SK-N-SH (cell line): Measurements from ENCODE around the gene HTT. TPM values are rescaled to one million over a fixed set of nuclear protein-coding genes. Genes with fewer than 3 reads are reported as not detected.

Experiments
- CTCF ChIA-PET: fragments of 300-600, 350-600 bp; formaldehyde crosslinking; extraction: SDS; loops from one replicate; lab custom pipeline; 2021; lab: Yijun Ruan, JAX
- POLR2A ChIA-PET: fragments of 350-600 bp; sonication (Branson Sonifier 250); formaldehyde crosslinking; extraction: SDS; loops from one replicate; lab custom pipeline; 2020; ENCODE audit warnings: antibody characterized with exemption, inconsistent platforms; lab: Yijun Ruan, JAX
- DNase-seq: peaks from one replicate; pipeline ENCODE4 v3.0.0; 2012
- H2AFZ ChIP-seq: fragments of 200-600 bp; sonication (generic); 2 replicates; pipeline ENCODE4 v1.8.1; 2016; ENCODE audit warnings: antibody characterized with exemption, mild to moderate bottlenecking, low read depth
- H3F3A ChIP-seq: fragments of 200-600 bp; sonication (generic); replicated peaks from 2 replicates; pipeline ENCODE3; 2016; ENCODE audit warnings: antibody characterized with exemption, mild to moderate bottlenecking; ENCODE audit not compliant: insufficient read depth
- H3K27ac ChIP-seq, 2 experiments: fragments of 200-500 bp in 1 of 2; fragments of 200-600 bp in 1 of 2; sonication (Bioruptor generic) in 1 of 2; sonication (generic), shearing (Covaris generic) in 1 of 2; 2 replicates each; pipeline versions ENCODE4 v1.5.1 to v1.6.1; 2014 to 2016; ENCODE audit warnings: low read depth in 2 of 2, inconsistent platforms in 1 of 2, low read length in 1 of 2, mild to moderate bottlenecking in 1 of 2, mixed read lengths in 1 of 2
- H3K27me3 ChIP-seq: fragments of 200-600 bp; sonication (generic), shearing (Covaris generic); 2 replicates; pipeline ENCODE4 v1.6.1; 2016; ENCODE audit warnings: mixed run types; ENCODE audit not compliant: insufficient read depth
- H3K36me3 ChIP-seq, 2 experiments: fragments of 200-500 bp in 1 of 2; fragments of 200-600 bp in 1 of 2; sonication (Bioruptor generic) in 1 of 2; sonication (generic) in 1 of 2; replicated peaks in 1 of 2; 2 replicates each; pipeline versions ENCODE3 to v1.5.1; 2014 to 2016; ENCODE audit warnings: low read length in 1 of 2, mild to moderate bottlenecking in 1 of 2; ENCODE audit not compliant: insufficient read depth in 2 of 2, control insufficient read depth in 1 of 2
- H3K4me1 ChIP-seq, 2 experiments: fragments of 200-500 bp in 1 of 2; fragments of 200-600 bp in 1 of 2; sonication (Bioruptor generic) in 1 of 2; sonication (generic), shearing (Covaris generic) in 1 of 2; 2 replicates each; pipeline versions ENCODE4 v1.5.1 to v1.6.1; 2014 to 2016; ENCODE audit warnings: low read depth in 1 of 2, low read length in 1 of 2, mixed run types in 1 of 2; ENCODE audit not compliant: insufficient read depth in 2 of 2, control insufficient read depth in 1 of 2
- H3K4me2 ChIP-seq: fragments of 200-600 bp; sonication (generic), shearing (Covaris generic); 2 replicates; pipeline ENCODE4 v1.6.1; 2017; ENCODE audit warnings: mixed run types
- H3K4me3 ChIP-seq, 2 experiments: fragments of 200-500 bp in 1 of 2; fragments of 200-600 bp in 1 of 2; sonication (Bioruptor generic) in 1 of 2; sonication (generic), shearing (Covaris generic) in 1 of 2; 2 replicates each; pipeline versions ENCODE4 v1.5.1 to v1.8.1; 2014 to 2016; ENCODE audit warnings: low read depth in 2 of 2, inconsistent platforms in 1 of 2, low read length in 1 of 2, mild to moderate bottlenecking in 1 of 2, mixed read lengths in 1 of 2, moderate library complexity in 1 of 2
- H3K79me2 ChIP-seq: fragments of 200-600 bp; sonication (generic); 2 replicates; pipeline ENCODE4 v1.8.1; 2017; ENCODE audit warnings: mild to moderate bottlenecking; ENCODE audit not compliant: insufficient read depth
- H3K9ac ChIP-seq: fragments of 200-600 bp; sonication (generic); 2 replicates; pipeline ENCODE4 v1.6.1; 2017; ENCODE audit warnings: mixed run types
- H3K9me2 ChIP-seq: fragments of 200-600 bp; sonication (generic); 2 replicates; pipeline ENCODE4 v1.6.1; 2017; ENCODE audit warnings: mixed run types
- H3K9me3 ChIP-seq: fragments of 200-600 bp; sonication (generic); 2 replicates; pipeline ENCODE4 v1.6.1; 2017; ENCODE audit warnings: mixed run types, mild to moderate bottlenecking, moderate library complexity
- H4K20me1 ChIP-seq: fragments of 200-600 bp; sonication (generic); 2 replicates; pipeline ENCODE4 v1.6.1; 2017; ENCODE audit warnings: mild to moderate bottlenecking, mixed run types; ENCODE audit not compliant: insufficient read depth
- CTCF ChIP-seq: fragments of 200-600 bp; sonication (generic); IDR thresholded peaks from 2 replicates; pipeline ENCODE4 v1.6.1; 2017; ENCODE audit warnings: antibody characterized with exemption, mild to moderate bottlenecking, moderate library complexity
- EP300 ChIP-seq, 2 experiments: IDR thresholded peaks; 2 replicates each; pipeline versions ENCODE4 v1.4.0 to v1.6.1; 2012; ENCODE audit warnings: borderline replicate concordance in 1 of 2, low read depth in 1 of 2, low read length in 1 of 2
- FOXJ3 ChIP-seq: sonication (generic); formaldehyde crosslinking; IDR thresholded peaks from 2 replicates; pipeline ENCODE4 v1.5.1; 2020; ENCODE audit warnings: mild to moderate bottlenecking, missing genetic modification reagents
- GABPA ChIP-seq: IDR thresholded peaks from 2 replicates; pipeline ENCODE4 v1.4.0; 2012; ENCODE audit warnings: low read depth, mild to moderate bottlenecking
- GATA2 ChIP-seq: sonication (generic); formaldehyde crosslinking; IDR thresholded peaks from 2 replicates; pipeline ENCODE4 v1.5.0; 2020; ENCODE audit warnings: mild to moderate bottlenecking, missing genetic modification reagents
- JUND ChIP-seq: IDR thresholded peaks from 2 replicates; pipeline ENCODE4 v1.4.0; 2012
- MEF2A ChIP-seq: IDR thresholded peaks from 2 replicates; pipeline ENCODE4 v1.4.0; 2012; ENCODE audit warnings: low read depth, borderline replicate concordance
- MXI1 ChIP-seq: IDR thresholded peaks from 2 replicates; pipeline ENCODE4 v1.6.1; 2012; ENCODE audit warnings: mild to moderate bottlenecking, low read depth, low read length, improper control_type of control experiment
- NFIC ChIP-seq: IDR thresholded peaks from 2 replicates; pipeline ENCODE4 v1.4.0; 2012; ENCODE audit warnings: borderline replicate concordance
- NRF1 ChIP-seq: IDR thresholded peaks from 2 replicates; pipeline ENCODE4 v1.6.1; 2012; ENCODE audit warnings: low read depth, mild to moderate bottlenecking, low read length
- PBX3 ChIP-seq: IDR thresholded peaks from 2 replicates; pipeline ENCODE4; 2012
- RAD21 ChIP-seq: IDR thresholded peaks from 2 replicates; pipeline ENCODE4 v1.6.1; 2012; ENCODE audit warnings: mild to moderate bottlenecking, low read length
- RXRA ChIP-seq: IDR thresholded peaks from 2 replicates; pipeline ENCODE4 v1.4.0; 2012; ENCODE audit warnings: low read depth, mild to moderate bottlenecking, borderline replicate concordance
- SIN3A ChIP-seq: IDR thresholded peaks from 2 replicates; pipeline ENCODE4 v1.6.1; 2012; ENCODE audit warnings: low read depth, mild to moderate bottlenecking, low read length, moderate library complexity, borderline replicate concordance
- TCF12 ChIP-seq: IDR thresholded peaks from 2 replicates; pipeline ENCODE4 v1.4.0; 2012
- USF1 ChIP-seq: IDR thresholded peaks from 2 replicates; pipeline ENCODE4 v1.4.0; 2012; ENCODE audit warnings: low read depth, borderline replicate concordance
- YY1 ChIP-seq: IDR thresholded peaks from 2 replicates; pipeline ENCODE4 v1.4.0; 2012; ENCODE audit warnings: low read depth, mild to moderate bottlenecking
- WGBS: methylation state at CpG from one replicate; pipeline ENCODE4 v1.1.6; 2017; ENCODE audit warnings: low lambda C conversion rate; 5-methylcytosine and 5-hydroxymethylcytosine counted together
- polyA plus RNA-seq, 3 experiments: library from polyadenylated mRNA; depleted of rRNA; stranded (reverse); fragments of >200 nt; gene quantifications; 2 replicates each; pipeline ENCODE4 v1.2.3, GENCODE V29; 2012
- TF ChIP-seq, protein P1 (sequence below): IDR thresholded peaks from 2 replicates; pipeline ENCODE4 v1.4.0; 2012; ENCODE audit warnings: low read depth, borderline replicate concordance
- TF ChIP-seq, protein P2 (sequence below): fragments of 150-350 bp; IDR thresholded peaks from 2 replicates; pipeline ENCODE4 v1.6.1; 2017; ENCODE audit warnings: antibody characterized with exemption, low read length, low read depth, borderline replicate concordance

Gene HTT
- polyA plus RNA-seq, 1 of the 3 experiments (the other 2 are of a cell fraction): 11.3 TPM

GRCh38 chr4:3197366-3198105, 123.1 kb downstream of the HTT start:
- Histone ChIP-seq H3K4me2 (no peak overlapping the region), H3K9me3 (no peaks in the 10 kb centered on the region), H2AFZ (no peak overlapping the region), H3K36me3 (peaks cover 21 to 32% of the 10 kb centered on the region in 2 experiments), H4K20me1 (no peaks in the 10 kb centered on the region), H3K9me2 (no peaks in the 10 kb centered on the region), H3K4me1 (peaks cover 0 to 39% of the 10 kb centered on the region in 2 experiments; a peak in 2 of 4 replicates), H3F3A (no peaks in the 10 kb centered on the region), H3K9ac (no peak overlapping the region), H3K4me3 (no peak overlapping the region), H3K27me3 (no peaks in the 10 kb centered on the region), H3K79me2 (no peaks in the 10 kb centered on the region), H3K27ac (no peak overlapping the region)
- ChIA-PET CTCF (interaction anchor here (1.2 kb wide), 1 partner anchor 246 kb away, joined by 3 read pairs; no protein-coding TSS in a partner anchor), POLR2A (no interaction called here)
- TF ChIP-seq, protein P1, sequence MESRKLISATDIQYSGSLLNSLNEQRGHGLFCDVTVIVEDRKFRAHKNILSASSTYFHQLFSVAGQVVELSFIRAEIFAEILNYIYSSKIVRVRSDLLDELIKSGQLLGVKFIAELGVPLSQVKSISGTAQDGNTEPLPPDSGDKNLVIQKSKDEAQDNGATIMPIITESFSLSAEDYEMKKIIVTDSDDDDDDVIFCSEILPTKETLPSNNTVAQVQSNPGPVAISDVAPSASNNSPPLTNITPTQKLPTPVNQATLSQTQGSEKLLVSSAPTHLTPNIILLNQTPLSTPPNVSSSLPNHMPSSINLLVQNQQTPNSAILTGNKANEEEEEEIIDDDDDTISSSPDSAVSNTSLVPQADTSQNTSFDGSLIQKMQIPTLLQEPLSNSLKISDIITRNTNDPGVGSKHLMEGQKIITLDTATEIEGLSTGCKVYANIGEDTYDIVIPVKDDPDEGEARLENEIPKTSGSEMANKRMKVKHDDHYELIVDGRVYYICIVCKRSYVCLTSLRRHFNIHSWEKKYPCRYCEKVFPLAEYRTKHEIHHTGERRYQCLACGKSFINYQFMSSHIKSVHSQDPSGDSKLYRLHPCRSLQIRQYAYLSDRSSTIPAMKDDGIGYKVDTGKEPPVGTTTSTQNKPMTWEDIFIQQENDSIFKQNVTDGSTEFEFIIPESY: no peak
- TF ChIP-seq EP300 (IDR thresholded peaks at IDR 0.05; ENCODE audit: borderline replicate concordance in 1 of 2, low read depth in 1 of 2, low read length in 1 of 2): no peak
- TF ChIP-seq GABPA: no peak
- no peak for TF ChIP-seq YY1
- no peak for TF ChIP-seq MXI1
- TF ChIP-seq CTCF: no peak
- no peak for TF ChIP-seq PBX3
- TF ChIP-seq FOXJ3 (CRISPR knock-in tag): no peak
- TF ChIP-seq NFIC: no peak
- no peak for TF ChIP-seq TCF12
- no peak for TF ChIP-seq RAD21
- no peak for TF ChIP-seq GATA2 (CRISPR knock-in tag)
- TF ChIP-seq SIN3A: no peak
- TF ChIP-seq USF1: no peak
- no peak for TF ChIP-seq MEF2A
- no peak for TF ChIP-seq JUND
- no peak for TF ChIP-seq NRF1
- TF ChIP-seq, protein P2, sequence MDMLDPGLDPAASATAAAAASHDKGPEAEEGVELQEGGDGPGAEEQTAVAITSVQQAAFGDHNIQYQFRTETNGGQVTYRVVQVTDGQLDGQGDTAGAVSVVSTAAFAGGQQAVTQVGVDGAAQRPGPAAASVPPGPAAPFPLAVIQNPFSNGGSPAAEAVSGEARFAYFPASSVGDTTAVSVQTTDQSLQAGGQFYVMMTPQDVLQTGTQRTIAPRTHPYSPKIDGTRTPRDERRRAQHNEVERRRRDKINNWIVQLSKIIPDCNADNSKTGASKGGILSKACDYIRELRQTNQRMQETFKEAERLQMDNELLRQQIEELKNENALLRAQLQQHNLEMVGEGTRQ: no peak
- TF ChIP-seq RXRA: no peak
- DNase-seq: no peak
- 86% methylated on average over 9 of the region's 9 CpGs for WGBS
